ENCODE measurements around the gene AUP1.

AUP1 gene

GRCh38 chr2:74514368-74515270 lies 14.9 kb downstream of the AUP1 start, which contains the start of gene TLX2:
TLX2 (plus strand) TSS chr2:74514450; CDS start chr2:74514807, 357 bp downstream.
- peak; percentile 34 for DNase-seq (ENCODE audit: low read depth, low spot score)

GRCh38 chr2:74513605-74514367 lies 15.7 kb downstream of the AUP1 start:
- peak; percentile 45 for DNase-seq (ENCODE audit: low read depth, low spot score)

DNA sequence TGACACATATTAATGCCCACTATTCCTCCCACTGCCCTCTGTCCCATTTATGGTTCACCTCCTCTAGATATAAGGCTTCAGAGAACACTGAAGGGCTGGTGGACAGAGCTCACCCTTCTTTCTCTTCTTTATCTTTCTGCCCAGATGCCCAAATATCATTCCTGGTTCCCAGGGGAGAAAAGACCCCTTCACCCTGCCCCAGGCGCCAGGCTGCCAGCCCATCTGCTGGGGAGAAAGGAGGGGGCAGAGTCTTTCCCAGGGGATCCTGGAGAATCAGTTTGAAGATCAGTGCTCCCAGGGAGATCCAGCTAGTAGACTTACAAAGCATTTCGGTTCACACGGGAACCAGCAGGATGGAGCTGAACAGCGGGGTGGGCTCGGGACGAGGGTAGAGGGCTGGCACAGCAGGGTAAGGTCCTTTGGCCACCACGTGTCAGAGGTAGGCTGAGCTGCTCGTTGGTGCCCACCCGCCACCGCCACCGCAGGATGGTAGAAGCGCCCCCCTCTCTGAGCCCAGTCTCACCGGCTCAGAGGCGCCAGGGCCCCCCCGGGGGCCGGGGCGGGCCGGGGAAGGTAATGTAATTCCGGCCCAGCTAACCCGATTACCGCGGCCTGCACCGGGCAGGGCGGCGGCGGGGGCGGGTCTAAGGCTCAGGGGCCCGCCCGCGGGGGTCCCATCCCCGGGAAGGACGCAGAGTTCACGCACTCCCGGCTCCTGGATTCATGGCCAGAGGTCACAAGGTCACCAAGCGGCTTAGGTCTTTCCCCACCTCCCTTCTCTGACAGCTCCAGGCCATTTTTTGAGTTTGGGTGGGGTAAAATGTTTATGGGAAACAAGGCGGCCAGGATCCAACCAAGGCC lies 16.5 kb downstream of the AUP1 start:
- no peak for DNase-seq (ENCODE audit: low read depth, low spot score)

DNA sequence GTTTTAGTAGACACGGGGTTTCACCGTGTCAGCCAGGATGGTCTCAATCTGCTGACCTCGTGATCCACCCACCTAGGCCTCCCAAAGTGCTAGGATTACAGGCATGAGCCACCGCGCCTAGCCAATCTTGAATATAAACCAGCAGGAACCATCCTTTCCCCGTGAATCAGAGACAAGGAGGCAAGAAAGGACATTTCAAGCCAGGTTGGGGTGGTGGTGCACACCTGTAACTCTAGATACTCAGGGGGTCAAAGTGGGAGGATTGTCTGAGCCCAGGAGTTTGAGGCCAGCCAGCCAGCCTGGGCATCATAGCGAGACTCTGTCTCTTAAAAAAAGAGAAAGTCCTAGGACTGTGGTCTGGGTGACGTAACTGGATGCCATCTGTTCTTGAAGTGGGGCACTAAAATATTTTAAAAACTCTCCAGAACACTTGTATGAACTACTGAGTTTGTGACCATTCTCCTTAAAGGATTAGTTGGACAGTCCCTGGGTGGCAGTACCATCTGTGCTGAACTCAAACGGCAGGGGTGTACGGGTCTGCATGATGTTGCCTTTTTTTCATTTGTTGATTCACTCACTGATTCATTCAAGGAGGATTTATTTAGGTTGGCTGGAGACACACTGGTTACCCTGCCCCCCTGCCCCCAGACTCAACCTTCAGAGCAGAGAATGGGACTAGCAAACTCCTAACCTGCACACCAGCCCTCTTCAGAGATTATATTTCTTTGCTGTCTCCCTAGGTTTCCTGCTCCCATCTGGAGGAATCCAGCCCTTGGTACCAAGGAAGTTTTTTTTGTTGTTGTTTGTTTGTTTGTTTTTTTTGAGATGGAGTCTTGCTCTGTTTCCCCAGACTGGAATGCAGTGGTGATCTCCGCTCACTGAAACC lies 18.2 kb downstream of the AUP1 start:
- DNase-seq (ENCODE audit: low read depth, low spot score) = no peak

GRCh38 chr2:74510272-74510671 lies 19.2 kb downstream of the AUP1 start:
- DNase-seq (ENCODE audit: low read depth, low spot score) = no peak

- DNase-seq (ENCODE audit: low read depth, low spot score) = no peak
Observed at GRCh38 chr2:74507926-74508520, 21.5 kb downstream of the AUP1 start.

DNA sequence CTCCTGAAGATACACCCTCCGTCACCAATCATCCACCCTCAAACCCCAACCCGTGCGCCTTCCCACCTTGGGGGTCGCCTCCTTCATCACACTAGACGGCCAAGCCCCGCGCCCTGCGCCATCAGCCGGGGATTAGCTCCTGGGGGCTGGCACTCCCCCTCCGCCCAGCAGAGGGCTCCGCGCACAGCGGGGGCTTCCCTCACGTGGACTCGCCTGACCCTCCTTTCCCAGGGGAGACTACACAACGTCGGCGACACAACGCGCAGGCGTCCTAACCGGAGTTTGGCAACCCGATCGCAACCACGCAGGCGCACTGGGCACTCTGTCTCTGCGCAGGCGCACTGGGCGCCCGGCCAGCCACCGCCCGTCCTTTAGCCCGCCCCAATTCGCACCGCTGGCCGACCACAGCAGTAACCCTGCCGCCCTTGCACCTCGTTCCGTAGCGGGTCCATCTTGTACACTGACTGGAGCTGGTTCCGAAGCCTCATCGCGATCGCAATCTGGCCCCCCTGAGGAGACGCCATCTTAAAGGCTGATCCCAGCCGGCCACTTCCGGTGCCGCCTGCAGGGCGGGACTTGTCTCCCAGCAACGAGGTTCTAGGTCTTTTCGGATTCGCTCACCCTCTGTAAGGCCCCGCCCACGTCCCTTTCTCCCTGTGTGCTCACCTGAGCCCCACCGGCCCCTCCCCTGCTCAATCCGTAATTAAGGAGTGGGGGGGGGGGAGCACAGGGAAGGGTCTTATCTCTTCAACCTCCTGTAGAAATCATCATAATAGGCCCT lies 22.2 kb downstream of the AUP1 start, which contains the start of gene PCGF1:
PCGF1 (minus strand) TSS at position 551 of the 781 bp plus-strand sequence; CDS start at position 524, 27 bp downstream.
- peak; percentile 99 for DNase-seq (ENCODE audit: low read depth, low spot score)

DNA sequence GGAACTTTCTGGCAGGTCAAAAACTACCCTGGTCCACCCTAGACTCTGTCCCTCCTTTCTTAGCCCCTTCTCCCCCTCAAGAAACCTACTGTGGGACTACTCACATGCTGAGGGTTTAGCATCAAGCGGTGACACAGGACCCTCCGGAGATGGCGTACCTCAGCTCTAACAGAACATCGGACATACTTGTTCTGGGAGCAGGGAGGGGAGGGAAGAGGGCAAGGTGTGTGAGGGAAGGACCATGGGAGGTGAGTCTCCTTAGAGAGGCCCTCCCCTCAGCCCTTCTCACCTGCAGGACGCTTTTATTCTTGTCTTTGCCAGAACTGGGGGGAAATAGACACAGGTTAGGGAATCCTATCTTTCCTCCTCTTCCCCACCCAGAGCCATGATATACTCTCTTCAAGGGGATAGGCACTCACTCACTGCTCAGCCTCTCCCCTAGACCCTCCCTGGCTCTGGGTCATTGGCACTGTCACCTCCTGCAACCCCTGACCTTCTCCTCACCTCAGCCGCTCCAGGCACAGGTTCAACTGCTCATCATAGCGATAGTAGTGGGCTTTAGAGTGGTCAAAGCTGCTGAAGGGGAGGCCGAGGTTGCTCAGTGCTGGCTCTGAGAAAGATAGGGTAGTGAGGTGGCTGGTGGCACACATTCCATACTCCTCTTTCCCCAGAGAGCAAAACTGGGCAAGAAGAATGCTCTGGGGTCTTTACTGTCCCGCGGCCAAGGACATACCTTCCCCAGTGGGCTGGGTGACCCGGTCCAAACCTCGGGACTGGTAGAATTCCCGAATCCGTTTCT lies 23.9 kb downstream of the AUP1 start:
- DNase-seq (ENCODE audit: low read depth, low spot score) = no peak

DNA sequence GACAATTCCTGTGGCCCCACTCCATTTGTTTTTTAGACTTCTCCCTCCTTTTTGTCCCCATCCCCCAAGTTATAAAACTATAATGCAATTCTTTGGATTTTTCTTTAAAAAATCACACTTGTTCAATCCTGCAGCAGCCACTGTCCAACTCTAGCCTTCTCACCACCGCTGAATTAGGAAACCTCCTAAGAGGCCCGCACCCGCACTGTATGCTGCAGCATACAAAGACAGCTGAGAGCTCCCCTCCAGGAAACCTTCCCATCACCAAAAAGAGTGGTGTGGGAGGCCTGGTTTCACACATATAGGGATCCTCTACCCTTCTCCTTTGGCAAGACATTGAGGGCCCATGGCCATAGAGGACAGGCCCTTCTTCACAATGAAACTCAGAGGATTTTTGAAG lies 24.9 kb downstream of the AUP1 start:
- no peak for DNase-seq (ENCODE audit: low read depth, low spot score)

- no peak for DNase-seq (ENCODE audit: low read depth, low spot score)
Observed at GRCh38 chr2:74503506-74504475, 25.7 kb downstream of the AUP1 start.

GRCh38 chr2:74502720-74503505 lies 26.6 kb downstream of the AUP1 start:
- DNase-seq (ENCODE audit: low read depth, low spot score) = peak; percentile 82

DNA sequence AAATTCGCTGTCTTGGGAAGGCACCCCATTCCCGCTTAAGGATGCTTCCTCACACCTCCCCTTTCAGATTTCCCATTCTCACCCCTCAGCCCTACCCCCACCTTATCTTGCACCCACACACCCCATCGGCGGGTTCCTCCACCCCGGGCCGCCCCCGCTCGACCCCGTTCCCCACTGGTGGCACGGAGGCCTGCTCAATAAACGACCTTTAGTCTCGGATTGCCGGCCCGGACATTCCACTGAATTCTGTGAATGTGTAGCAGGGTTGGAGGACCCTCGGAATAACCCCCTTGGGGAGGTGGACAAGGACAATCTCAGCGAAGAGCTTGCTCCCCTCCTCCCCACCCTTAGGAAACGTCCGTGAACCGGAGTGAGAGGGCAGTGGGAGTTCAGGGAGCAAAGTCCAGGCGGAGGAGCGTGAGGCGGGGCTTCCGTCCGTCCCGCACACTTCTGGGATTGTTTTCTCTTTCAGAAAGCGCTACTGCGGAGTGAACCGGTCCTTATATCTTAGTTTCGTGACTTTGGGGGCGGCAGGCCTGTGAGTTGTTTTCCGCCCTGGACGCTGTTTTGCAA lies 27.3 kb downstream of the AUP1 start:
- peak; percentile 29 for DNase-seq (ENCODE audit: low read depth, low spot score)

DNA sequence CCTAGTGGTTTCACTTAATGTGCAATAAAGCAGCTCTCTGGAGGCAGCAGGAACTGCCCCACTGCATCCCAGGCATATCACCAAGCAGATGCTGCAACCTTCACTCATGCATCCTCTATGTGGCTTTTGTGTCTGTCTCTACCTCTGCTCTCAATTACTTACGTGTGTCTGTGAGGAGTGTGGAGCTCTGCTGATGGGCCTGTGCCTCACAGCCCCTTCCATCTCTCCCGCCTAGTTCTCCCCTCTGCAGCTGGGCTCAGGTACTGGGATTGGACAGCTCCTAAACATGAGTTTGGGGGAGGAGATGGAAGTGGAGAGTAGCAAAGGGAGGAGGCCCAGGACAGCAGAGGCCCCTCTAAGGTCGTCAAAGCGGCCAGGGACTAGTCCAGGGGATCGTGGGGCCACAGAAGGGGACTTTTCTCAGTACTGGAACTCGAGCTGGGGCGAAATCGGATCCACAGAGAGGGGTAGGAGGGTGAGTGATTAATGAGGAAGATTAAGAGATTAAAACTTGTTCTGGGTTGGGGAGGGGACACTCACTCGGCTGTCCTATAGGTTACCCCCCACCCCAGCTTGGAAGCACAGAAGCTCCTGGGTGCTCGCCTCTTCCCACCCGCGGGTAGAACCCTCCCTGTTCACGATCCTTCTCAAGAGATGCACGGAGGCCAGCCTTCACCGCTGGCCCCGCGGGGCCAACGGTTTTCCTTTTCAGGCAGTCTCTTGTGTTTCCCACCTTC lies 28.0 kb downstream of the AUP1 start:
- DNase-seq (ENCODE audit: low read depth, low spot score) = peak; percentile 10

DNA sequence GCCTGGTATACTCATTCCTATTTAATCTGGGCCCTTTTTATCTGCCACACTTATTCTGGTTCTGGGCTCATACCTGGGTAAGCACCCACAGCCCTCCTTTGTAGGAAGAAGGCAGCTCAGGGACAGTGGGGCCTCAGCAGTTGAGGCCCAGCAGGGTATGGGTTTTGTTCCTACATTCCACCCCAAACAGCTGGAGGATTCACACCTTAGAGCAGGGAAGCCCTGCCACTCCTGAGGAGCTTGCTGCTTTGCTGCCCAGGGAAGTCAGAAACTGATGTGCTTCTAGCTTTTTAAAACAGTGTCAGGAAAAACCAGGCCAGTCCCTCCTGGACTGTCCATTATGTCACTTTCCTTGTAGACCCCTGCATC lies 28.9 kb downstream of the AUP1 start:
- DNase-seq (ENCODE audit: low read depth, low spot score) = no peak

DNA sequence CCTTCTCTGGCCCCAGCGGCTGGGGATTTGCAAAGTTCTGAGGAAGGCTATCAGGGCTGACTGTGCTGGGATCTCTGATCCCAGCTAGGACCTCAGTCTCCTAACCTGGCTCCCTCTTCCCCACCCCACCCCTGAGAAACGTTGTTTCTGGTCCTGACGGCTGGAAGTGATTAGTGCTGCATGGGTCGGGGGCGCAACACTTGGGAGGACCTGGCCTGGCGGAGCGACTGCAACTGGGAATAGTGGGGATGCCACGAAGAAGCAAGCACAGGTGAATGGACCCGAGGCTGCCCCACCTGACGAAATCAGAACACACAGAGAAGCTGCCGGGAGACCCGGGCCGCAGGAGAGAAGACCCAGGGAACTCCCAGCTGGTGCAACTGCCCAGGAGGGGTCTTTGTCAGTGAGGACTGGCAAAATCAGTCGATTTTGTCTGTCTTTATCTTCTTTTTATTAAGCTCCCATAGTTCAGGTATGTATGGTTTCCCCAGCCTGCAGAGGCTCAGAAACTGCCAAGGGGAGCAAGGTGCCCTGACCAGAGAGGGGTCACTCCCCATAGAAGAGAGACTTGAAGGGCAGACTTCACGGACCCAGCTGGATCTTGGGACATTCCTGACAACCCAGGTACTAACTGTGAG lies 29.4 kb downstream of the AUP1 start:
- DNase-seq (ENCODE audit: low read depth, low spot score) = no peak

All from ELF-1 (cell line).